Epithelial cell of esophagus (primary cell): Measurements from ENCODE around the gene LYPD6B.

Experiments used
- DNase-seq: peaks from one replicate; pipeline ENCODE4 v3.0.0; 2010; ENCODE audit warnings: low read depth
- H3K4me3 ChIP-seq: 2 replicates; pipeline ENCODE4 v1.5.1; 2011; ENCODE audit warnings: mild to moderate bottlenecking, low read length, control low read depth
- CTCF ChIP-seq: IDR thresholded peaks from 2 replicates; pipeline ENCODE4 v1.5.1; 2011; ENCODE audit warnings: low read depth, mild to moderate bottlenecking, low read length, control low read depth, inconsistent platforms; ENCODE audit not compliant: insufficient read depth; ENCODE audit errors: missing control alignments

The LYPD6B gene

GRCh38 chr2:149061133-149061745 is 22.7 kb downstream of the LYPD6B start:
- no peak for DNase-seq
- no peak overlapping the region for H3K4me3 ChIP-seq
- no peak for TF ChIP-seq CTCF

- H3K4me3 ChIP-seq: no peak overlapping the region
- TF ChIP-seq CTCF: no peak
- DNase-seq: peak; percentile 59
Observed at GRCh38 chr2:149062531-149062930, 24.0 kb downstream of the LYPD6B start.

- no peak for TF ChIP-seq CTCF
- peak; percentile 33 for DNase-seq
- H3K4me3 ChIP-seq: no peak overlapping the region
Observed at GRCh38 chr2:149063177-149063576, 24.7 kb downstream of the LYPD6B start.

DNA sequence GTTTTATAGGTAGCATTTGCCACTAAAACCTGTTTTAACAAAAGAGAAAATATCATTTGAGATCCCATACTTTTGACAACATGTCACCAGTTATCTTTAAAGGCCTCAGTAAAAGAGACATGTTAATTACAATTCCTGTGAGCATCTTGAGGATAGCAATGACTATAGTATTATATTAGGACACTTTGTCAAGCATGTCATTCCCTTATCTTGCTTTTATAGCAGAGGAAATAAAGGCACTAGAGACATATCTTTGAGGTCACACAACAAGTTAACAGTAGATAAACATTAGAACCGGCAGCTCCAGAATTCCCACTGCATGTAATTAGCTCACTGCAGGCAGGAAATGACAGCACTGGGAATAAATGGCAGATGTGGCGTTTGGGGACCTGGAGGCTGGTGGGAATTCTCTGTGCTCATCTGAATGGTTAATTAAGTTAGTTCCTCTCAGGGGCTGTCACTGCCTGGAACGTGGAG is 25.9 kb downstream of the LYPD6B start:
- DNase-seq: peak; percentile 22
- no peak overlapping the region for H3K4me3 ChIP-seq
- no peak for TF ChIP-seq CTCF

DNA sequence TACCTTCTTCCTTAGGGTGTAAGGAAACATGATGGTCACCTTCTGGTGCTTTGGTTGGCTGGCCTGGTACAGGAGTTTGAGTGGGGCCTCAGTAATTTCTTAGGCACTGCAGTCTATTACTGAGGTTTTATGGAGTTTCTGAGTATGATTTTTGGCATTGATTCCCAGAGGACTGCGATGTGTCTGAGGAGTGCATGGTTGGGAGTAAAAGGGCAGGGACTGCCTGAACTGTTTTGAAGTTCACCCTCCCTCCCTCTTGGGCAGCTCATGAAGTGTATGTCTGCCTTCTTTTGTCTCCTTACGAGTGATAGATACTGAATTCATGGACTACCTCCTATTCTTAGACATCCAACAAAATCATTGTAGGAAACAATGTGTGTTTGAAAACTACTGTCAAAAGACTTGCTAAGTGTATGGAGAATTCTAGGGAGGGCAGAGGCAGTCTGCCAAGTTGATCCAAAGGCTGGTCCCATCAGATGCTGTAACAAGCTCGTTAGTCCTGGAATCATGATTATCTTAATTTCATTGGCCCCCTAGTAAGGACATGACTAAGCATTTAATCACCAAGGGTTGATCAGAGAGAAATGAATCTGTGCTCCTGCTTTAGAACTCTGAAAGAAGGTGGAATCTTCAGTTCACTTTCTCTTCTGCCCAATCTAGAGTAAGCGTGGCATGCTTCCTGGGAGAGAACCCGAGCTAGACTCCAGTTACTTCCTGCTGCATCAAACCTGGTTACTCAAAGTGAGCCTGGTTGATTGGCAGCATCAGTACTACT is 26.5 kb downstream of the LYPD6B start:
- TF ChIP-seq CTCF: no peak
- H3K4me3 ChIP-seq: no peak overlapping the region
- DNase-seq: no peak

DNA sequence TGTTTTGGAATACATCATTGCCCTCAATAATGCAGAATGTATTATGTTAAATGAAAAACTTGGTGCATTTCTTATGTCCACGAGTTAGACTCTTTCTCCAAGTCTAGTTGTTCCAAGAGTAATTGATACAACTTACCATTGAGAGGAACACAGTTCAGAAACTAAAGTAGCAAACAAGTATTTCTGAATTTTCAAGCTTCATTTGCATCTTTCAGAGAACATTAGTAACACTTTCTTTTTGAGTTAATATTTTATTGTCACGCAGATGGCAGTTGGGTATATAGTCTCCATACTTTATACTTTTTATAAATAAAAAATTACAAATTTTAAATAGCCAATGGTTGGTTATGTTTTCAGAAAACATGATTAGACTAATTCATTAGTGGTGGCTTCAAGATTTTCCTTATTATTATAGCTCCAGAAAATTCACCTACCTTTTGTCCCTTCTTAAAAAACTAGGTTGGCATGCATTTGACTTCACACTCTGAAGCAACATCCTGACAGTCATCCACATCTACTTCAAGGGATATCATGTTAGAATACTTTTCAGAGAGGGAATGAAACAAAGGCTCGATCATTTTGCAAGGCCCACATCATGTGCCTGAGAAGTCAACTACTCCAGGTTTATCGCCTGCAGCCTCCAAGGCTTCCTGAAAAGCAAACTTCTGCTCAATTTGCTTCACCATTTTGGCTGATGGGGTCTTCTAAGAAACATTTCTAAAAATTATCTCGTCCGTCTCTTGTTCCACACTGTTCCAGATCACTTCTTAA is 29.9 kb downstream of the LYPD6B start:
- no peak for DNase-seq
- no peak for TF ChIP-seq CTCF
- no peak overlapping the region for H3K4me3 ChIP-seq
